Cardiac muscle cell (in vitro differentiated cells and primary cell): ENCODE measurements around the gene TMBIM4. TPM values are rescaled to one million over a fixed set of nuclear protein-coding genes. Genes with fewer than 3 reads are reported as not detected.

Experiments used
- DNase-seq, 2 donors: peaks; one replicate each; pipeline versions ENCODE4 v3.0.0 to v3.0.0-alpha.2; 2010 to 2017; ENCODE audit warnings: low read depth in 1 of 2, low spot score in 1 of 2
- H3K27ac ChIP-seq: fragments of 200-600 bp; sonication (generic); 2 replicates; pipeline ENCODE4 v1.5.1; 2016
- H3K27me3 ChIP-seq: fragments of 200-600 bp; sonication (generic); 2 replicates; pipeline ENCODE4 v1.6.0; 2016; ENCODE audit warnings: control low read depth
- H3K36me3 ChIP-seq: fragments of 200-600 bp; sonication (generic); 2 replicates; pipeline ENCODE4 v1.5.1; 2016; ENCODE audit warnings: control low read depth
- H3K4me1 ChIP-seq: fragments of 200-600 bp; sonication (generic); 2 replicates; pipeline ENCODE4 v1.8.1; 2017; ENCODE audit warnings: low read depth, mild to moderate bottlenecking, mixed run types
- H3K4me3 ChIP-seq: fragments of 200-600 bp; sonication (generic); 2 replicates; pipeline ENCODE4 v1.5.1; 2016; ENCODE audit warnings: mild to moderate bottlenecking
- H3K9me3 ChIP-seq: fragments of 200-600 bp; sonication (generic); 2 replicates; pipeline ENCODE4 v1.5.1; 2017; ENCODE audit warnings: low read depth, mild to moderate bottlenecking, control low read depth
- polyA plus RNA-seq: library from polyadenylated mRNA; unstranded; fragments of >200 nt; fragmentation: Nextera tagmentation; extraction: Ambion mirVana; gene quantifications from 2 replicates; pipeline ENCODE4 v1.2.1, GENCODE V29; 2016
- total RNA-seq: library from RNA; depleted of rRNA; stranded (reverse); fragments of >200 nt; gene quantifications from 2 replicates; pipeline ENCODE4 v1.2.3, GENCODE V29; 2016
- TF ChIP-seq, protein P1 (sequence below): IDR thresholded peaks from 2 replicates; pipeline ENCODE4 v1.5.1; 2012; ENCODE audit warnings: low read depth, mild to moderate bottlenecking, low read length

The TMBIM4 gene
- total and polyA plus RNA-seq, 2 experiments from 2014 or later, result 23.7 to 59.7 TPM

DNA sequence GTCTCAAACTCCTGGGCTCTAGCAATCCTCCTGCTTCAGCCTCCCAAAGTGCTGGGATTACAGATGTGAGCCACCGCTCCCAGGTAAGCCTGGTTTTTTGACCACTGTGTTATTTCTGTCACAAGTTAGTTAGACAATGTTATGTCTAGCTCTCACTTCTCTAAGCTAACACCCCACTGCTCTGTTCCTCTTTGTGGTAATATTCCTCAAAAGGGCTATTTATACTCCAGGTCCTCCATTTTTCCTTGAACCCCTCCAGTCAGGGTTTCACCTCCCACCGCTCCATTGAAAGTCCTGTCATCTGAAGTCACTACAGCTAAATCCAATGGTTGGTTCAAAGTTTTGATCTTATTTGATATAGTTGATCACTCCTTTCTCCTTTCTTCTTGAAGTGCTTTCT is 24.3 kb upstream of the TMBIM4 start:
- no peak for DNase-seq
- Histone ChIP-seq H3K9me3 (no peaks in the 10 kb centered on the region), H3K27me3 (peaks cover 29% of the 10 kb centered on the region), H3K36me3 (no peaks in the 10 kb centered on the region), H3K4me3 (no peak overlapping the region), H3K4me1 (no peaks in the 10 kb centered on the region), H3K27ac (no peak overlapping the region)
- TF ChIP-seq, protein P1, sequence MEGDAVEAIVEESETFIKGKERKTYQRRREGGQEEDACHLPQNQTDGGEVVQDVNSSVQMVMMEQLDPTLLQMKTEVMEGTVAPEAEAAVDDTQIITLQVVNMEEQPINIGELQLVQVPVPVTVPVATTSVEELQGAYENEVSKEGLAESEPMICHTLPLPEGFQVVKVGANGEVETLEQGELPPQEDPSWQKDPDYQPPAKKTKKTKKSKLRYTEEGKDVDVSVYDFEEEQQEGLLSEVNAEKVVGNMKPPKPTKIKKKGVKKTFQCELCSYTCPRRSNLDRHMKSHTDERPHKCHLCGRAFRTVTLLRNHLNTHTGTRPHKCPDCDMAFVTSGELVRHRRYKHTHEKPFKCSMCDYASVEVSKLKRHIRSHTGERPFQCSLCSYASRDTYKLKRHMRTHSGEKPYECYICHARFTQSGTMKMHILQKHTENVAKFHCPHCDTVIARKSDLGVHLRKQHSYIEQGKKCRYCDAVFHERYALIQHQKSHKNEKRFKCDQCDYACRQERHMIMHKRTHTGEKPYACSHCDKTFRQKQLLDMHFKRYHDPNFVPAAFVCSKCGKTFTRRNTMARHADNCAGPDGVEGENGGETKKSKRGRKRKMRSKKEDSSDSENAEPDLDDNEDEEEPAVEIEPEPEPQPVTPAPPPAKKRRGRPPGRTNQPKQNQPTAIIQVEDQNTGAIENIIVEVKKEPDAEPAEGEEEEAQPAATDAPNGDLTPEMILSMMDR, result no peak

DNA sequence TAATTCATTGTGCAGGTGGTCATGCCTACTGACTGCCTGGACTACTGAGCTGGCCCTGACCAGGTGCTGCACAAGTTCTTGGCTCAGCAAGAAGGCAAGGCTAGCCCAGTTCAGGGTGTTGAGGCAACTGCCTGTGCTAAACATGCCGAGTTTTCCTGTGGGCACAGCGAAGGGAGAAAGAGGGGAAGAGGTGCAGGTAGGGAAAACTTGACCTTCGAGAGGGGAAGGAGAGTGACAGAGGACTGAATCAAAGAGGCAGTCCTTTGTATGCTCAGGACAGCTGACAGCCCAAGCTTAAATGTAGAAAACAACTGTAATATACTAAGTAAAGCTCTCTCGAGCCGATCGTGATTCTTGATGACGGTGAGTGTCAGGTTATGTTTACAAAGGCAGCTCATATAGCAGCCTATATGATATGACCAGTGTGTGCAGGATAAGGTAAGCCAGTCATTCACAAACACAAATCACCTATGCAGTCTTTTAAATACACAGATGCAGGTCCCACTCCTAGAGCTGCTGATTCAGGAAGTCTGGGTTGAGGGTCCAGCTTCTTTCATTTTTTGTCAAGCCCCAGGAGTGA is 21.8 kb upstream of the TMBIM4 start:
- H3K27me3 ChIP-seq, result peaks cover 54% of the 10 kb centered on the region
- no peak overlapping the region for H3K27ac ChIP-seq
- DNase-seq, result no peak
- no peaks in the 10 kb centered on the region for H3K36me3 ChIP-seq
- no peaks in the 10 kb centered on the region for H3K9me3 ChIP-seq
- H3K4me3 ChIP-seq, result no peak overlapping the region
- no peaks in the 10 kb centered on the region for H3K4me1 ChIP-seq
- TF ChIP-seq, protein P1, result no peak

DNA sequence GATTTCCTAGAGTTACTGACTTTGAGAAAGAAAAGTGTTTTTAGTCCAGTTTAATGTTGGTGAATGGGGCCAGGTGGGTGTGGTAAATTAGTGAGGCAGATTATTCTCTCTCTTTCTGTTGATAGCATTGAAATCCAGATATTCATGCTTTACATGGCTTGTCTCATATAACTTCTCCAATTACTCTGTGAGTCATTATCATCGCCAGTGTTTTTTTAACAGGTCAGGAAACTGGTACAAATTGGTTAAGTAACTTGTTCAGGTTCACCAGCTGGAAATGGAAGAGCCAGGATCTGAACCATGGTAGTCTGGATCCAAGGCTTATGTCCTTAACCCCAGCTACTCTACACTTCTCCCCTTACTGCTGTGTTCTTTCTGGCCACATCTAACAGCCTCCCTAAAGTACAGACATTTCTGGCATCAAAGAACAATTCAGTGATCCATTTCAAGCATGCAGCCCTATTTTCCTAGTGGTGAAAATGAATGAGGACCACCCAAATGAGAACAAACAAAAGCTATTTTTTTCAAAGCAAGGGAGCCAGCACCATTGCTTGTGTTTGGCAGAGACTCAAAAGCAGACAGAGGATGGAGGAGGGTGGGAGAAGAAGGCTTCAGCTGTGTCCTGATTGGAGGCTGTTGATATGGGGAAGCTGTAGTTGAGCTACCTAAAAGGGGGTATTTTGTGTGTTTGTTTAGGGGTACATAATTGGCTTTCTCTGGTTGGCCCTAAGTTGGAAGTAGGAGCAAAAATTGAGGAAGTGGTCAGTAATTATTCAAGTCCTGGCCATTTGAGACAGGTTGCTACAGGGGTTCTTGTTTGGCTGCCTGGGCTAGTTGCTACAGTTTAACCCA is 20.9 kb upstream of the TMBIM4 start:
- TF ChIP-seq, protein P1, result no peak
- Histone ChIP-seq H3K27me3 (peaks cover 55% of the 10 kb centered on the region), H3K9me3 (no peaks in the 10 kb centered on the region), H3K27ac (no peak overlapping the region), H3K4me3 (no peak overlapping the region), H3K4me1 (no peaks in the 10 kb centered on the region), H3K36me3 (no peaks in the 10 kb centered on the region)
- DNase-seq, result peak in 1 of 2 donors; percentile 45

DNA sequence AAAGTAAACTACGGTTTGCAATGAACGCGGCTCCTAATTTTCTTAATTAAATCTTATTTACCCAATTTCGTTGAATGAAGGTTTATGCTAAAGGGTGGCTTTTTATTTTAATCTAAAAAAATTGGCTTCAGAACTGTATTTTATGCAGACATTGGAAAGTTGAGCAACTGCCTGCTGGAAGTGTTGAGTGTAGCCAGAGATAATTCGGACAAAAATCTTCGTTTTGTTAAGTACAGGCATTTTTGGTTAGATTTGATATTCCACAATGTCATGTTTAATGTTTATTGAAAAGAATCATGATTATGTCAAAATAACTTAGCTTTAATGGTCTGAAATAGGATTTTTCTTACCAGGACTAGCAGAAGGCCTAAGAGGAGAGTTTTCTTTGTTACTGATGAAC is 20.1 kb upstream of the TMBIM4 start:
- Histone ChIP-seq H3K27me3 (peaks cover 55% of the 10 kb centered on the region), H3K27ac (no peak overlapping the region)

DNA sequence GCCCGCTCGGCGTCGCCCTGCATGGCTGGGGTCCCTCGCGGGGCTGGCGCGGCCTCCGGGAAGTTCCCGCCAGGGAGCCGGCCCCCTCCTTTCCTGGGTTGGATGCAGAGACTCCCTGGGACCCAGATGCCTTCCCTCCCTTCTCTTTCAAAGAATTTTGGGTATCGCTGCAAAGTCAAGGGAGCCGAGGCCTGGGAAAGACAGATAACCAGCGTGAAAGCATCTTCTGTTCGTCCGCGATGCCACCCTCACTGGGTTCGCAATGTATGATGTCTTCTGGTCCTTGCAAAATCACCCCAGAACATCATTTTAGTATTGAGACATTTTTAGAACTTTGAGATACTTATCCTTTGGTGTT is 19.7 kb upstream of the TMBIM4 start:
- no peaks in the 10 kb centered on the region for H3K36me3 ChIP-seq
- no peaks in the 10 kb centered on the region for H3K9me3 ChIP-seq
- DNase-seq, result peak in 1 of 2 donors; percentile 46
- H3K27me3 ChIP-seq, result peaks cover 55% of the 10 kb centered on the region
- no peaks in the 10 kb centered on the region for H3K4me1 ChIP-seq
- no peak overlapping the region for H3K27ac ChIP-seq
- TF ChIP-seq, protein P1, result no peak
- H3K4me3 ChIP-seq, result peak overlapping the region; percentile 30

More for the DNA sequence above, 20.1 kb upstream of the TMBIM4 start:
- DNase-seq, result peak in 1 of 2 donors; percentile 40
- no peak overlapping the region for H3K4me3 ChIP-seq
- H3K36me3 ChIP-seq, result no peaks in the 10 kb centered on the region
- TF ChIP-seq, protein P1, result no peak
- no peaks in the 10 kb centered on the region for H3K9me3 ChIP-seq
- no peaks in the 10 kb centered on the region for H3K4me1 ChIP-seq
